HepG2 (cell line): Measurements from ENCODE around the gene PID1. TPM values are rescaled to one million over a fixed set of nuclear protein-coding genes. Genes with fewer than 3 reads are reported as not detected.

ENCODE experiments used
- ATAC-seq: fragments of 200-7000 bp; cut with Tn5 transposase; 3 replicates; pipeline ENCODE4 v1.9.1; 2020; ENCODE audit warnings: mild to moderate bottlenecking, moderate library complexity
- BruUV-seq: library from RNA; stranded (reverse); fragments of 400-500 nt; replicated peaks from 2 replicates; lab custom pipeline; 2021; lab: Mats Ljungman, UMichigan
- CTCF ChIA-PET: fragments of 300-600 bp; formaldehyde crosslinking; extraction: SDS; loops from one replicate; lab custom pipeline; 2021; ENCODE audit warnings: low total read pairs, inconsistent platforms, low intra/inter-chr PET ratio; lab: Yijun Ruan, JAX
- POLR2A ChIA-PET: fragments of 350-600 bp; sonication (Branson Sonifier 250); formaldehyde crosslinking; loops from one replicate; lab custom pipeline; 2020; ENCODE audit warnings: antibody characterized with exemption, inconsistent platforms; lab: Yijun Ruan, JAX
- DNase-seq: peaks from one replicate; pipeline ENCODE4 v3.0.0-alpha.2; 2015; ENCODE audit warnings: low spot score
- FAIRE-seq: peaks from 3 replicates; lab custom pipeline; 2011; peaks lifted over from hg19 to GRCh38; lab: Jason Lieb, UNC
- H2AFZ ChIP-seq: one replicate; pipeline ENCODE4 v1.6.1; 2011; ENCODE audit warnings: low read length, inconsistent platforms
- H3K27ac ChIP-seq: fragments of 300-600 bp; 3 replicates; pipeline ENCODE4 v1.8.0; 2011; ENCODE audit warnings: mixed run types, mild to moderate bottlenecking, mixed read lengths, low read length, inconsistent platforms; ENCODE audit not compliant: insufficient read depth; ENCODE audit errors: extremely low read length
- H3K27me3 ChIP-seq, 2 experiments: fragments of 200-600 bp in 1 of 2; 2 replicates in 1 of 2; 3 replicates in 1 of 2; pipeline versions ENCODE4 v1.6.0 to v1.8.0; 2011; ENCODE audit warnings: low read length in 2 of 2, mild to moderate bottlenecking in 2 of 2, moderate library complexity in 2 of 2, inconsistent platforms in 1 of 2; ENCODE audit not compliant: insufficient read depth in 2 of 2, control insufficient read depth in 1 of 2
- H3K36me3 ChIP-seq, 2 experiments: fragments of 200-600 bp in 1 of 2; replicated peaks in 1 of 2; 2 replicates in 1 of 2; 3 replicates in 1 of 2; pipeline versions ENCODE4 v1.5.1 to v1.8.0; 2011; ENCODE audit warnings: low read length in 2 of 2, inconsistent platforms in 1 of 2; ENCODE audit not compliant: insufficient read depth in 2 of 2, control insufficient read depth in 1 of 2
- H3K4me1 ChIP-seq: 2 replicates; pipeline ENCODE4 v1.5.1; 2012; ENCODE audit warnings: low read length, inconsistent platforms; ENCODE audit not compliant: insufficient read depth
- H3K4me2 ChIP-seq: 2 replicates; pipeline ENCODE4 v1.6.0; 2011; ENCODE audit warnings: low read depth, low read length, inconsistent platforms
- H3K4me3 ChIP-seq, 3 experiments: fragments of 200-600 bp in 1 of 3; sonication (generic), shearing (Covaris generic) in 1 of 3; replicated peaks in 1 of 3; 2 replicates each; pipeline ENCODE4 v1.5.1; 2011 to 2016; ENCODE audit warnings: low read length in 3 of 3, inconsistent platforms in 2 of 3, low read depth in 2 of 3, mild to moderate bottlenecking in 2 of 3, control low read depth in 1 of 3, mixed read lengths in 1 of 3; ENCODE audit not compliant: insufficient read depth in 1 of 3
- H3K79me2 ChIP-seq: one replicate; pipeline ENCODE4 v1.6.1; 2011; ENCODE audit warnings: low read length, inconsistent platforms; ENCODE audit not compliant: insufficient read depth
- H3K9ac ChIP-seq: 2 replicates; pipeline ENCODE4 v1.6.0; 2011; ENCODE audit warnings: mild to moderate bottlenecking, low read depth, low read length, inconsistent platforms; ENCODE audit not compliant: insufficient read depth
- H3K9me3 ChIP-seq: 2 replicates; pipeline ENCODE4 v1.5.1; 2012; ENCODE audit warnings: mild to moderate bottlenecking, low read length
- H4K20me1 ChIP-seq: 2 replicates; pipeline ENCODE4 v1.6.0; 2011; ENCODE audit warnings: inconsistent platforms, mild to moderate bottlenecking, low read length, moderate library complexity; ENCODE audit not compliant: insufficient read depth
- ELF4 ChIP-seq: sonication (generic); formaldehyde crosslinking; IDR thresholded peaks from 2 replicates; pipeline ENCODE4 v1.5.0; 2020; ENCODE audit warnings: missing genetic modification reagents, mild to moderate bottlenecking, moderate library complexity, borderline replicate concordance
- HES4 ChIP-seq: sonication (generic); formaldehyde crosslinking; IDR thresholded peaks from 2 replicates; pipeline ENCODE4 v1.9.0; 2021; ENCODE audit warnings: mild to moderate bottlenecking, missing genetic modification reagents, borderline replicate concordance
- PAX8 ChIP-seq: sonication (generic); formaldehyde crosslinking; IDR thresholded peaks from 2 replicates; pipeline ENCODE4 v1.8.0; 2022; ENCODE audit warnings: mild to moderate bottlenecking, missing genetic modification reagents, borderline replicate concordance
- SOX5 ChIP-seq: IDR thresholded peaks from 2 replicates; pipeline ENCODE4 v1.6.1; 2016; ENCODE audit warnings: borderline replicate concordance
- ZKSCAN8 ChIP-seq: IDR thresholded peaks from 2 replicates; pipeline ENCODE4 v1.6.1; 2016; ENCODE audit warnings: borderline replicate concordance, missing genetic modification reagents, missing compliant biosample characterization
- ZNF431 ChIP-seq: sonication (generic); formaldehyde crosslinking; IDR thresholded peaks from 2 replicates; pipeline ENCODE4 v1.9.0; 2022; ENCODE audit warnings: missing genetic modification reagents, low read depth, mild to moderate bottlenecking, borderline replicate concordance
- ZNF747 ChIP-seq: sonication (generic); formaldehyde crosslinking; IDR thresholded peaks from 2 replicates; pipeline ENCODE4 v1.8.1; 2023; ENCODE audit warnings: missing genetic modification reagents, mild to moderate bottlenecking, borderline replicate concordance
- WGBS: methylation state at CpG from one replicate; pipeline ENCODE4 v1.1.6; 2017; ENCODE audit warnings: low lambda C conversion rate; 5-methylcytosine and 5-hydroxymethylcytosine counted together
- in situ Hi-C: cut with HindIII; loops from 2 replicates; pipeline ENCODE4 v1.10.0; 2017; ENCODE audit warnings: low pct_unique_long_range_greater_than_20kb; ENCODE audit not compliant: extremely low pct_ligation_motif_present
- intact Hi-C: fragments of 100-400 bp; cut with micrococcal nuclease; formaldehyde crosslinking; loops from one replicate; pipeline ENCODE4 v1.10.0; 2022; ENCODE audit not compliant: unreplicated experiment
- polyA plus RNA-seq, 8 experiments: library from polyadenylated mRNA; depleted of rRNA in 3 of 8; stranded (reverse) in 7 of 8; unstranded in 1 of 8; fragments of >200 nt; fragmentation: Illumina TruSeq in 4 of 8; extraction: Trizol in 4 of 8; gene quantifications; 2 replicates each; pipeline versions ENCODE4 v1.2.1 to v1.2.3, GENCODE V29; 2011 to 2016; ENCODE audit warnings: low read depth in 4 of 8, missing spikeins in 1 of 8, mixed read lengths in 1 of 8; ENCODE audit not compliant: insufficient read depth in 1 of 8
- total RNA-seq, 5 experiments: library from RNA; depleted of rRNA; stranded (reverse); fragments of >200 nt; fragmentation: Illumina TruSeq; extraction: Trizol; gene quantifications; 2 replicates each; pipeline ENCODE4 v1.2.3, GENCODE V29; 2016; ENCODE audit warnings: low read depth in 1 of 5
- TF ChIP-seq, protein P1 (sequence below): sonication (generic); formaldehyde crosslinking; IDR thresholded peaks from 2 replicates; pipeline ENCODE4 v1.5.0; 2020; ENCODE audit warnings: mild to moderate bottlenecking, missing genetic modification reagents
- TF ChIP-seq, protein P2 (sequence below): sonication (generic); formaldehyde crosslinking; IDR thresholded peaks from 2 replicates; pipeline ENCODE4 v1.9.0; 2021; ENCODE audit warnings: missing genetic modification reagents, mild to moderate bottlenecking, borderline replicate concordance
- TF ChIP-seq, protein P3 (sequence below): sonication (generic); formaldehyde crosslinking; IDR thresholded peaks from 2 replicates; pipeline ENCODE4 v1.4.0; 2020; ENCODE audit warnings: missing genetic modification reagents, mild to moderate bottlenecking, borderline replicate concordance
- TF ChIP-seq, protein P4 (sequence below): sonication (generic); formaldehyde crosslinking; IDR thresholded peaks from 2 replicates; pipeline ENCODE4 v1.4.0; 2020; ENCODE audit warnings: low read depth, missing genetic modification reagents

Gene PID1
- total and polyA plus RNA-seq, 2 of the 13 experiments (the other 11 are each of a cell fraction or from before 2014, with no cell fraction given): 0.15 to 0.18 TPM

DNA sequence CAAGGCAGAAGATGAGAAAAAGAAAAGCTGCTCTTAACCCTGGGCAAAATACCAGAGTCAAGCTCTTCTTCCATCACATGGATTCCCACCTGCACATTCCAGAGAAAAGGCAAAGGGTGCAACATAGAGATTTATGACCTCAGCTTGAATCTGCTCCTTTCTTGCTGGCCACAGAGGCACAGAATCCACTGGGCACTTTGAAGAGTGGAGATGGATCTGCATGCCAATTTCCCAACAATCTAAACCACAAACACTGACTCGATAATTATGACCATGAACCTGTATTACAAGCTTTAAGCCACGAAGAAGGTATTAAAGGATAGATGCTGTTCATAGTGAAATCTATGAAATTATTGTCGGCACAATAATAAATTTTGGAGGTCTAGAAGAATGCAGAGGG lies 237.3 kb downstream of the PID1 start:
- DNase-seq: no peak
- Histone ChIP-seq H3K27ac (no peak overlapping the region), H4K20me1 (no peaks in the 10 kb centered on the region), H2AFZ (no peak overlapping the region), H3K9me3 (peaks cover 88% of the 10 kb centered on the region), H3K4me2 (no peak overlapping the region), H3K36me3 (no peaks in the 10 kb centered on the region)
- in situ Hi-C loops: no loop called here
- ATAC-seq: no peak
- BruUV-seq: no TSS peak
- no peak for TF ChIP-seq ZNF747 (CRISPR knock-in tag)
- TF ChIP-seq, protein P1, sequence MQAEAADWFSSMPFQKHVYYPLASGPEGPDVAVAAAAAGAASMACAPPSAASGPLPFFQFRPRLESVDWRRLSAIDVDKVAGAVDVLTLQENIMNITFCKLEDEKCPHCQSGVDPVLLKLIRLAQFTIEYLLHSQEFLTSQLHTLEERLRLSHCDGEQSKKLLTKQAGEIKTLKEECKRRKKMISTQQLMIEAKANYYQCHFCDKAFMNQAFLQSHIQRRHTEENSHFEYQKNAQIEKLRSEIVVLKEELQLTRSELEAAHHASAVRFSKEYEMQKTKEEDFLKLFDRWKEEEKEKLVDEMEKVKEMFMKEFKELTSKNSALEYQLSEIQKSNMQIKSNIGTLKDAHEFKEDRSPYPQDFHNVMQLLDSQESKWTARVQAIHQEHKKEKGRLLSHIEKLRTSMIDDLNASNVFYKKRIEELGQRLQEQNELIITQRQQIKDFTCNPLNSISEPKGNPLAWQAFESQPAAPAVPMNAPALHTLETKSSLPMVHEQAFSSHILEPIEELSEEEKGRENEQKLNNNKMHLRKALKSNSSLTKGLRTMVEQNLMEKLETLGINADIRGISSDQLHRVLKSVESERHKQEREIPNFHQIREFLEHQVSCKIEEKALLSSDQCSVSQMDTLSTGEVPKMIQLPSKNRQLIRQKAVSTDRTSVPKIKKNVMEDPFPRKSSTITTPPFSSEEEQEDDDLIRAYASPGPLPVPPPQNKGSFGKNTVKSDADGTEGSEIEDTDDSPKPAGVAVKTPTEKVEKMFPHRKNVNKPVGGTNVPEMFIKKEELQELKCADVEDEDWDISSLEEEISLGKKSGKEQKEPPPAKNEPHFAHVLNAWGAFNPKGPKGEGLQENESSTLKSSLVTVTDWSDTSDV (CRISPR knock-in tag): no peak
- no peak for TF ChIP-seq ZKSCAN8 (CRISPR knock-in tag)
- TF ChIP-seq, protein P2, sequence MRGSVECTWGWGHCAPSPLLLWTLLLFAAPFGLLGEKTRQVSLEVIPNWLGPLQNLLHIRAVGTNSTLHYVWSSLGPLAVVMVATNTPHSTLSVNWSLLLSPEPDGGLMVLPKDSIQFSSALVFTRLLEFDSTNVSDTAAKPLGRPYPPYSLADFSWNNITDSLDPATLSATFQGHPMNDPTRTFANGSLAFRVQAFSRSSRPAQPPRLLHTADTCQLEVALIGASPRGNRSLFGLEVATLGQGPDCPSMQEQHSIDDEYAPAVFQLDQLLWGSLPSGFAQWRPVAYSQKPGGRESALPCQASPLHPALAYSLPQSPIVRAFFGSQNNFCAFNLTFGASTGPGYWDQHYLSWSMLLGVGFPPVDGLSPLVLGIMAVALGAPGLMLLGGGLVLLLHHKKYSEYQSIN (CRISPR knock-in tag): no peak
- TF ChIP-seq, protein P3, sequence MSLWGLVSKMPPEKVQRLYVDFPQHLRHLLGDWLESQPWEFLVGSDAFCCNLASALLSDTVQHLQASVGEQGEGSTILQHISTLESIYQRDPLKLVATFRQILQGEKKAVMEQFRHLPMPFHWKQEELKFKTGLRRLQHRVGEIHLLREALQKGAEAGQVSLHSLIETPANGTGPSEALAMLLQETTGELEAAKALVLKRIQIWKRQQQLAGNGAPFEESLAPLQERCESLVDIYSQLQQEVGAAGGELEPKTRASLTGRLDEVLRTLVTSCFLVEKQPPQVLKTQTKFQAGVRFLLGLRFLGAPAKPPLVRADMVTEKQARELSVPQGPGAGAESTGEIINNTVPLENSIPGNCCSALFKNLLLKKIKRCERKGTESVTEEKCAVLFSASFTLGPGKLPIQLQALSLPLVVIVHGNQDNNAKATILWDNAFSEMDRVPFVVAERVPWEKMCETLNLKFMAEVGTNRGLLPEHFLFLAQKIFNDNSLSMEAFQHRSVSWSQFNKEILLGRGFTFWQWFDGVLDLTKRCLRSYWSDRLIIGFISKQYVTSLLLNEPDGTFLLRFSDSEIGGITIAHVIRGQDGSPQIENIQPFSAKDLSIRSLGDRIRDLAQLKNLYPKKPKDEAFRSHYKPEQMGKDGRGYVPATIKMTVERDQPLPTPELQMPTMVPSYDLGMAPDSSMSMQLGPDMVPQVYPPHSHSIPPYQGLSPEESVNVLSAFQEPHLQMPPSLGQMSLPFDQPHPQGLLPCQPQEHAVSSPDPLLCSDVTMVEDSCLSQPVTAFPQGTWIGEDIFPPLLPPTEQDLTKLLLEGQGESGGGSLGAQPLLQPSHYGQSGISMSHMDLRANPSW (CRISPR knock-in tag): no peak
- no peak for TF ChIP-seq ZNF431
- TF ChIP-seq HES4 (CRISPR knock-in tag): no peak
- TF ChIP-seq, protein P4, sequence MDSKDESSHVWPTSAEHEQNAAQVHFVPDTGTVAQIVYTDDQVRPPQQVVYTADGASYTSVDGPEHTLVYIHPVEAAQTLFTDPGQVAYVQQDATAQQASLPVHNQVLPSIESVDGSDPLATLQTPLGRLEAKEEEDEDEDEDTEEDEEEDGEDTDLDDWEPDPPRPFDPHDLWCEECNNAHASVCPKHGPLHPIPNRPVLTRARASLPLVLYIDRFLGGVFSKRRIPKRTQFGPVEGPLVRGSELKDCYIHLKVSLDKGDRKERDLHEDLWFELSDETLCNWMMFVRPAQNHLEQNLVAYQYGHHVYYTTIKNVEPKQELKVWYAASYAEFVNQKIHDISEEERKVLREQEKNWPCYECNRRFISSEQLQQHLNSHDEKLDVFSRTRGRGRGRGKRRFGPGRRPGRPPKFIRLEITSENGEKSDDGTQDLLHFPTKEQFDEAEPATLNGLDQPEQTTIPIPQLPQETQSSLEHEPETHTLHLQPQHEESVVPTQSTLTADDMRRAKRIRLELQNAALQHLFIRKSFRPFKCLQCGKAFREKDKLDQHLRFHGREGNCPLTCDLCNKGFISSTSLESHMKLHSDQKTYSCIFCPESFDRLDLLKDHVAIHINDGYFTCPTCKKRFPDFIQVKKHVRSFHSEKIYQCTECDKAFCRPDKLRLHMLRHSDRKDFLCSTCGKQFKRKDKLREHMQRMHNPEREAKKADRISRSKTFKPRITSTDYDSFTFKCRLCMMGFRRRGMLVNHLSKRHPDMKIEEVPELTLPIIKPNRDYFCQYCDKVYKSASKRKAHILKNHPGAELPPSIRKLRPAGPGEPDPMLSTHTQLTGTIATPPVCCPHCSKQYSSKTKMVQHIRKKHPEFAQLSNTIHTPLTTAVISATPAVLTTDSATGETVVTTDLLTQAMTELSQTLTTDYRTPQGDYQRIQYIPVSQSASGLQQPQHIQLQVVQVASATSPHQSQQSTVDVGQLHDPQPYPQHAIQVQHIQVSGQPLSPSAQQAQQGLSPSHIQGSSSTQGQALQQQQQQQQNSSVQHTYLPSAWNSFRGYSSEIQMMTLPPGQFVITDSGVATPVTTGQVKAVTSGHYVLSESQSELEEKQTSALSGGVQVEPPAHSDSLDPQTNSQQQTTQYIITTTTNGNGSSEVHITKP (CRISPR knock-in tag): no peak
- no peak for TF ChIP-seq SOX5 (CRISPR knock-in tag)
- TF ChIP-seq PAX8: no peak
- no peak for TF ChIP-seq ELF4 (CRISPR knock-in tag)
- TF ChIP-seq, all 625 proteins: peak for 0
- no peaks in the 10 kb centered on the region for H3K27me3 ChIP-seq
- H3K4me1 ChIP-seq: no peaks in the 10 kb centered on the region
- H3K79me2 ChIP-seq: no peaks in the 10 kb centered on the region
- 34% methylated on average over 3 of the region's 3 CpGs for WGBS
- ChIA-PET CTCF (no interaction called here), POLR2A (no interaction called here)
- intact Hi-C loops: no loop called here
- no peak for FAIRE-seq
- no peak overlapping the region for H3K4me3 ChIP-seq
- H3K9ac ChIP-seq: no peak overlapping the region
